COR-L47 (cell line): ENCODE results near the gene PRR5L.
A peak's percentile ranks its signal among the peaks of the same experiment; 100 is the strongest.
"Not testable (repeated sequence)": the region's sequence is repeated elsewhere in the genome, so short reads cannot be mapped to it uniquely, and the experiment has no call there.

Experiments used
- DNase-seq: peaks from one replicate; lab custom pipeline; 2025; lab: John Stamatoyannopoulos, UW

Gene PRR5L

DNA sequence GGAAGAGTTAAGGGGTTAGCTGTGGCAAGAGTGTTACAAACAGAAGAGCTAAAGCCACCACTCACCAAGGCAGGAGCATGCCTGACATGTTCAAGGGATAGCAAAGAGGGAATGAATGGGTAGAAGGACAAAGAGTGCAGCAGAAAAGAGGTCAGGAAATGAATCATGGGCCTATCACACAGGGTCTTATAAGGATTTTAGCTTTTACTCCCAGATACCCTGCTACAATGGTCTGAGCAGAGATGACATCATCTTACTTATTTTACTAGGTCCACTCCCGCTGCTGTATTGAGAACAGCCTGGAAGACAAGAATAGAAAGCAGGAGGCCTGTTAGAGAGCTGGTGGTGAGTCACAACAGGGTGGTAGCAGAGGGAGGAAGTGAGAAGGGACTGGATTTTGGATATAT is 204.2 kb downstream of the PRR5L start:
- no peak for DNase-seq

DNA sequence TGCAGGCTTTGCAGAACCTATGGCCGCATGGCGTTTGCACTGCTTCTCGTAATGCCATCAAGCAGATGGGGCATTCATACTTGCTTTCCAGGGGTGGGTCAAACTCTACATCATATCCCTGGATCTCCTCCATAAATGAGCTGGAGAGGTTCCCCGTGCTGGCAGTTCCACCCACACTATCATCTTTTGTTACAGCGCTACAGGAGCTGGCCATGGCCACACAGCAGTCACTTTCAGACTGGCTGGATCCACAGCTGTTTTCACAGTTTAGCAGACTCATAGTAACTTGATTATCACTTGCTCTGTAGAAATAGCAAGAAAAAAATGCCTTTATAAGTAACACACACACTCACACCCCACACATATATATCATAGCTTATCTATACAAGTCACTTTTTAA is 205.1 kb downstream of the PRR5L start:
- DNase-seq, result no peak

DNA sequence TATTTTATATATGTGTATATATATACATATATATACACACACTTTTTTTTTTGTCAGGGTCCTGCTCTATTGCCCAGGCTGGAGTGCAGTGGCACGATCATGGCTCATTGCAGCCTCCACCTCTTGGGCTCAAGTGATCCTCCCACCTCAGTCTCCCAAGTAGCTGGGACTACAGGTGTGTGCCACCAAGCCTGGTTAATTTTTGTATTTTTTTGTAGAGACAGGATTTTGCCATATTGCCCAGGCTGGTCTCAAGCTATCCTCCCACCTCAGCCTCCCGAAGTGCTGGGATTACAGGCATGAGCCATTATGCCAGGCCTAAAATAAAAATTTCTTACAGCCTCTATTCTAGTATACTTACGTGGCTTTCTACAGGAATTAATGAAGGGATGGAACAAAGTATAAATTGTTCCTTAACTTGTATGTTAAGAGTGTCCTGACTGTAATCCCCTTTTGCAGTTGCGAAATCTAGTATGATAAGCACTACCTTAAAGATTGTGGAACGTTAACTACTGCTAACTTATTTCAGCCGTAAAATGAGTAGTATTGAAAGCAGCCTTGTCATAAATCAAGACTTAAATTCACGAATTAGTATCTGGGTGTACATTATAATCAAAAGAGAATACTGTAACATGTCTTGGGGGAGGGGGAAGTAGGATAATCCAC is 211.9 kb downstream of the PRR5L start:
- DNase-seq, result no peak

DNA sequence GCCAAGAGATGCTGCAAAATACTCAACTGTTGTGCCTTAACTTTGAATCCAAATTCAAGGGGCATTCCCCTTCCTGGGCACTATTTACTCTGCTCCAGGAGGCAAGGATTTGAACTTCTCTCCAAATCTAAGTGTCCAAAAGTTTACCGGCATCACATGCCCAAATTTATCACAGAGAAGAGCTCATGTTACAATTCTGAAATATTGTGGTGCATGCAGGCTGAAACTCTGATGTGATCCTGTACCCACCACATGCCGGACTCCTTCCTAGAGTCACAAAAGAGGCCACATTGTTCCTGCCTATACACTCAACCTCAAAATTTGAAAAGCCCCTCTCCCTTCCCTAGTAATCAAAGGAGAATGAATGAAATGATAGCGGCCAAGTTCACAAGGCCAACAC is 212.7 kb downstream of the PRR5L start:
- no peak for DNase-seq

DNA sequence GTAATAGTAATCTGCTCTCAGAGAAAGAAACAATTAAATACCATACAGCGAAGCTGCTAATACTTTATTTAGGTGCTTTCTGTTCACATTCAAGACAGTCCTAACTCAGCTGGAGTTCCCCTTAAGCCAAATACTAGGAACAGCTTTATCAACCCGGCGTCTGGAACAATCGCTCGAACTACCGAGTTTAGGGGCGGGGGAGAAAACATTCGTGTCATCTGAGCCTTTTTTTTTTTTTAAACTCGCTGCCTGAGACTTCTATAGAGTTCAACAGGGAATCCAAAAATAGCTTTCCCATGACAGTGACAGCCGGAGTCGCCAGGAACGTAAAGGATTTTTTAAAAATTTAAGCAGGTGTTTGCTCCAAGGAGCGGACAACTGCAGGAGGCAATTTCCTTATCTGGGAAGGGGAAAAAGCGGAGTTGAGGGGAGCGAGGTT is 213.1 kb downstream of the PRR5L start:
- no peak for DNase-seq

DNA sequence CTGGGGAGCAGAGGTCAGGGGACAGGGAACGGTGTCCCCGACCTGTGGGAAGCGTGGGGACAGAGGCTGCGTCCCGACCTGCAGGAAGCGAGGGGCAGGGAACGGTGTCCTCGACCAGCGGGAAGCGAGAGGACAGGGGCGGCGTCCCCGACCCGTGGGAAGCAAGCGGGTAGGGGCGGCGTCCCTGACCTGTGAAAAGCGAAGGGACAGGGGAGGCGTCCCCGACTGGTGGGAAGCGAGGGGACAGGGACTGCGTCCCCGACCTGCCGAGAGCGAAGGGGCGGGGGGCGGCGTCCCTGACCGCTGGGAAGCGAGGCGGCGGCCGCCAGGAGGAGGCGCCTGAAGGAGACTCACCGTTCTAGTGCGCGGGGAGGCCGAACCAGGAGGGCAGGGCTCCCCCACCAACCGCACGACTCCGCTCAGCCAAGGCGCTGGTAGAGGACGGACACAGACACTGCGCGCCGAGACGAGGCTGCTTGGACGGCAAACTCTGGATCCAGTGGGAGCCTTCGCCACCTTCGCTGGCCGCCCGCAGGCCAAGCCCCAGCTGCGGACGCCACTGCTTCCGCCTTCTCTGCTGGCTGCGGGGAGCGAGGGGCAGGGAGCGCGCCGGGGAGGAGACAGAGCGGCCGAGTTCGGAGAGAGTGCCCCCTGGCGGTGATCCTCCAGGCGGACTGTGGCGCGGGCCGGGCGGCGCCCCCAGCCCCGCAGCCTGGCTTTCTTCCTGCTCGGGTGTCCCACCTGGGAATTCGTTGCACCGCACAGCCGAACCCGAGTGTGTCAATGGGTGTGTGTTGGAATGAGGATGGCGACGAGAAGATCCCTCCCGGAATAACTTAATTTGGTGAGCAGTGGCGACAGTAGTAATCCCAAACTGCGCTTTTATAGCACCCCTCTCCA is 213.9 kb downstream of the PRR5L start, which contains the start of gene TRAF6:
Gene TRAF6, minus strand, starts transcription at position 579 of the 900 bp plus-strand sequence. CDS start 8,757 bp downstream, outside the sequence.
- peak; percentile 73 for DNase-seq

DNA sequence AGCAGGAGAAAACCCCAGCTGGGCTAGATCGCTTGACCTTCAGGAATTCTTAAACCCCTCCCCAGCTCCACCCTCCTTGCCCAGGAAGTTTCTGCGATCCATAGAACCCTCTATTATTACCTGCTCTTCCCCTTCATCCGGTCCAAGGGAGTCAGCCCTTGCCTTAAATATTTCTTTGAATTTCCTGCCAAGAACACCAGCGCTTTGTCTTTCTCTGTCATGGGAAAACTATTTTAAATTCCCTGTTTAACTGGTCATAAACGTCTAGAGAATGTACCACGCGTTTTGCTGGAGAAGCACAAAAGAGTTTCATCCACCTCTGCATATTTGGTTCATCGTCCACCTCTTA is 214.5 kb downstream of the PRR5L start:
- no peak for DNase-seq

DNA sequence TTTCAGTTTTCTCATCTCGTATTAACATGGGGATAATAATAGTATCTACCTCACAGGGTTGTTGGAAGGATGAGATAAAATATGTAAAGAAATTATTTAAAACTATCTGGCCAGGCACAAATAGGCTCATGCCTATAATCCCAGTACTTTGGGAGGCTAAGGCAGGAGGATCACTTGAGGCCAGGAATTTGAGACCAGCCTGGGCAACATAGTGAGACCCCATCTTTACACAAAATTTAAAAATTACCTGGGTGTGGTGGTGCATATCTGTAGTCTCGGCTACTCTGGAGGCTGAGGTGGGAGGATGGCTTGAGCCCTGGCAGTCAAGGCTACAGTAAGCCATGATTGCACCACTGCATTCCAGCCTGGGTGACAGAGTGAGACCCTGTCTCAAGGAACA is 215.0 kb downstream of the PRR5L start:
- not testable (repeated sequence) for DNase-seq

DNA sequence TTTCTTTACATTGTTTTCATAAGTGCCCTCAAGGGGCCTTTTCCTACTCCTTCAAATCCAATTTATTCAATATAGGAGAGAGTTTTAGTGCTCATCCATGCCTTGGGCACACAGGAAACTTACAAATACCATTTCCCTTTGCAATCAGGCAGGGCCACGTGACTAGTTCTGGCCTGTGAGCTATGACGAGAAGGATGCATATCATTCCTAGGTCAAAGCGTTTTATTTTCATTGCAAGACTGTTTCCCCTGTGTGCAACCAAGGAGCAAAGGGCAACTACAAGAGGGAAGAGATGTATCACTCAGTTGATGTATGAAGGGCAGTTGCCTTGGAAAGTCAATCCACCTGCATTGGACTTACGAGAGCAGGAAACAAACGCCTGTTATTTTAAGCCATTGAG is 215.9 kb downstream of the PRR5L start:
- DNase-seq, result no peak

DNA sequence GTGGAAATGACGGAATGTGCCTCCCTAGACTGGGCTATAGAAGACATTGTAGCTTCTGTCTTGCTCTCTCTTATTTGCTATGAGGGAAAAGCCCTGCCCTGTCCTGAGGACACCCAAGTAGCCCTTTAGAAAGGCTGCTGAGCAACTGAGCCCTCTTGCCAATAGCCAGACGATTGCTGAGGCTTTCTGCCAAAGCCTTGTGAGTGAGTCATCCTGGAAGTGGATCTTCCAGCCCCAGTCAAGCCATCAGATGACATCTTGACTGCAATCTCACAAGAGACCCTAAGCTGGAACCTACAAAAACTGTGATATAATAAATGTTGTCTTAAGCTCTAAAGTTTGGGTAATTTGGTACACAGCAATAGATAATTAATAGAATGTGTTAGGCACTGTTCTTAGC is 217.9 kb downstream of the PRR5L start:
- no peak for DNase-seq
